Measurements from ENCODE around the gene UBQLNL. TPM values are rescaled to one million over a fixed set of nuclear protein-coding genes. Genes with fewer than 3 reads are reported as not detected.

The UBQLNL gene
- polyA plus RNA-seq: not detected

GRCh38 chr11:5516599-5516998, at the start of gene UBQLNL:
Gene UBQLNL (minus strand): TSS chr11:5516699. CDS start chr11:5516441, 258 bp downstream.
- Mint-ChIP-seq H3K4me3 (no peak within 1 kb of the TSS), H3K27ac (no peak within 1 kb of the TSS), H3K27me3 (no peaks in the 10 kb centered on the region), H3K4me1 (no peaks in the 10 kb centered on the region), H3K9me3 (no peaks in the 10 kb centered on the region), H3K36me3 (no peaks in the 10 kb centered on the region)

- H3K9me3 Mint-ChIP-seq: peaks cover 0 to 2% (median 2%) of the 10 kb centered on the region in 3 donors
- H3K4me1 Mint-ChIP-seq: peaks cover 0 to 3% (median 0%) of the 10 kb centered on the region in 3 donors
- no peaks in the 10 kb centered on the region for H3K36me3 Mint-ChIP-seq
- no peak overlapping the region for H3K4me3 Mint-ChIP-seq
- peaks cover 2% of the 10 kb centered on the region for H3K27me3 Mint-ChIP-seq
- H3K27ac Mint-ChIP-seq: no peak overlapping the region
These were observed 47.9 kb upstream of the UBQLNL start for GRCh38 chr11:5564259-5565019.

GRCh38 chr11:5557751-5558150, 41.3 kb upstream of the UBQLNL start:
- Mint-ChIP-seq H3K9me3 (no peaks in the 10 kb centered on the region), H3K4me1 (no peaks in the 10 kb centered on the region), H3K4me3 (no peak overlapping the region), H3K27me3 (no peaks in the 10 kb centered on the region), H3K36me3 (no peaks in the 10 kb centered on the region), H3K27ac (no peak overlapping the region)

GRCh38 chr11:5556596-5557188, 40.2 kb upstream of the UBQLNL start:
- H3K27me3 Mint-ChIP-seq: no peaks in the 10 kb centered on the region
- H3K4me1 Mint-ChIP-seq: no peaks in the 10 kb centered on the region
- H3K36me3 Mint-ChIP-seq: no peaks in the 10 kb centered on the region
- no peak overlapping the region for H3K27ac Mint-ChIP-seq
- no peak overlapping the region for H3K4me3 Mint-ChIP-seq
- no peaks in the 10 kb centered on the region for H3K9me3 Mint-ChIP-seq

GRCh38 chr11:5553343-5553742, 36.8 kb upstream of the UBQLNL start:
- Mint-ChIP-seq H3K9me3 (no peaks in the 10 kb centered on the region), H3K4me1 (no peaks in the 10 kb centered on the region), H3K27ac (no peak overlapping the region), H3K4me3 (no peak overlapping the region), H3K27me3 (no peaks in the 10 kb centered on the region), H3K36me3 (peaks cover 3% of the 10 kb centered on the region)

- Mint-ChIP-seq H3K4me3 (no peak overlapping the region), H3K36me3 (peaks cover 3% of the 10 kb centered on the region), H3K4me1 (no peaks in the 10 kb centered on the region), H3K27me3 (no peaks in the 10 kb centered on the region), H3K9me3 (no peaks in the 10 kb centered on the region), H3K27ac (no peak overlapping the region)
These were observed 34.1 kb upstream of the UBQLNL start for GRCh38 chr11:5550440-5551095.

GRCh38 chr11:5548440-5548839, 31.9 kb upstream of the UBQLNL start, which contains the start of gene OR52H1:
Gene OR52H1 (minus strand): TSS chr11:5548540. CDS start chr11:5545505, 3,035 bp downstream.
- Mint-ChIP-seq H3K9me3 (no peaks in the 10 kb centered on the region), H3K36me3 (peaks cover 3% of the 10 kb centered on the region), H3K4me3 (no peak within 1 kb of the TSS), H3K4me1 (no peaks in the 10 kb centered on the region), H3K27ac (no peak within 1 kb of the TSS), H3K27me3 (no peaks in the 10 kb centered on the region)

- Mint-ChIP-seq H3K27me3 (no peaks in the 10 kb centered on the region), H3K4me3 (no peak overlapping the region), H3K4me1 (no peaks in the 10 kb centered on the region), H3K9me3 (no peaks in the 10 kb centered on the region), H3K36me3 (peaks cover 3% of the 10 kb centered on the region), H3K27ac (no peak overlapping the region)
These were observed 31.5 kb upstream of the UBQLNL start for GRCh38 chr11:5547982-5548381.

- Mint-ChIP-seq H3K9me3 (no peaks in the 10 kb centered on the region), H3K4me3 (no peak overlapping the region), H3K36me3 (peaks cover 3% of the 10 kb centered on the region), H3K27ac (no peak overlapping the region), H3K27me3 (no peaks in the 10 kb centered on the region), H3K4me1 (no peaks in the 10 kb centered on the region)
These were observed 30.0 kb upstream of the UBQLNL start for GRCh38 chr11:5546457-5546856.

GRCh38 chr11:5541427-5541826, 24.9 kb upstream of the UBQLNL start:
- Mint-ChIP-seq H3K27me3 (no peaks in the 10 kb centered on the region), H3K27ac (no peak overlapping the region), H3K4me1 (no peaks in the 10 kb centered on the region), H3K36me3 (no peaks in the 10 kb centered on the region), H3K4me3 (no peak overlapping the region), H3K9me3 (peaks cover 0 to 12% (median 3%) of the 10 kb centered on the region in 3 donors)

- Mint-ChIP-seq H3K36me3 (no peaks in the 10 kb centered on the region), H3K27ac (no peak overlapping the region), H3K4me1 (no peaks in the 10 kb centered on the region), H3K9me3 (peaks cover 0 to 15% (median 3%) of the 10 kb centered on the region in 3 donors), H3K4me3 (no peak overlapping the region), H3K27me3 (no peaks in the 10 kb centered on the region)
These were observed 20.0 kb upstream of the UBQLNL start for GRCh38 chr11:5536482-5536881.

GRCh38 chr11:5534046-5534445, 17.5 kb upstream of the UBQLNL start:
- H3K9me3 Mint-ChIP-seq: peaks cover 0 to 15% (median 3%) of the 10 kb centered on the region in 3 donors

GRCh38 chr11:5531053-5531831, 14.7 kb upstream of the UBQLNL start:
- Mint-ChIP-seq H3K36me3 (peaks cover 2% of the 10 kb centered on the region), H3K4me1 (peaks cover 0 to 4% (median 0%) of the 10 kb centered on the region in 3 donors), H3K4me3 (no peak overlapping the region), H3K9me3 (peaks cover 0 to 1% (median 0%) of the 10 kb centered on the region in 3 donors), H3K27ac (no peak overlapping the region), H3K27me3 (no peaks in the 10 kb centered on the region)

More at GRCh38 chr11:5534046-5534445, 17.5 kb upstream of the UBQLNL start:
- peaks cover 0 to 3% (median 0%) of the 10 kb centered on the region in 3 donors for H3K4me1 Mint-ChIP-seq
- peaks cover 2% of the 10 kb centered on the region for H3K36me3 Mint-ChIP-seq
- no peak overlapping the region for H3K4me3 Mint-ChIP-seq
- H3K27me3 Mint-ChIP-seq: no peaks in the 10 kb centered on the region
- no peak overlapping the region for H3K27ac Mint-ChIP-seq

- Mint-ChIP-seq H3K4me1 (peaks cover 0 to 4% (median 0%) of the 10 kb centered on the region in 3 donors), H3K27ac (no peak overlapping the region), H3K27me3 (peaks cover 1% of the 10 kb centered on the region), H3K36me3 (peaks cover 6% of the 10 kb centered on the region), H3K4me3 (no peak overlapping the region), H3K9me3 (no peaks in the 10 kb centered on the region)
These were observed 12.0 kb upstream of the UBQLNL start for GRCh38 chr11:5528495-5528894.

GRCh38 chr11:5527716-5528115, 11.2 kb upstream of the UBQLNL start:
- Mint-ChIP-seq H3K27ac (no peak overlapping the region), H3K4me1 (peaks cover 0 to 4% (median 0%) of the 10 kb centered on the region in 3 donors), H3K36me3 (peaks cover 6% of the 10 kb centered on the region), H3K4me3 (no peak overlapping the region), H3K27me3 (peaks cover 1% of the 10 kb centered on the region), H3K9me3 (no peaks in the 10 kb centered on the region)
